MG63 (cell line): ENCODE results near the gene AGMO. TPM values are rescaled to one million over a fixed set of nuclear protein-coding genes. Genes with fewer than 3 reads are reported as not detected.
"Not testable (repeated sequence)": the region's sequence is repeated elsewhere in the genome, so short reads cannot be mapped to it uniquely, and the experiment has no call there.

Experiments used
- DNase-seq: peaks from one replicate; pipeline ENCODE4 v3.0.0-alpha.2; 2020
- H3K27me3 ChIP-seq: fragments of 250-450 bp; sonication (Bioruptor Pico); 2 replicates; pipeline ENCODE4 v1.5.1; 2020; ENCODE audit warnings: mild to moderate bottlenecking, moderate library complexity
- H3K36me3 ChIP-seq: fragments of 250-450 bp; sonication (Bioruptor Pico); 2 replicates; pipeline ENCODE4 v1.5.1; 2020; ENCODE audit warnings: mild to moderate bottlenecking, moderate library complexity
- H3K4me3 ChIP-seq: fragments of 250-450 bp; sonication (Bioruptor Pico); 2 replicates; pipeline ENCODE4 v1.5.1; 2020; ENCODE audit warnings: mild to moderate bottlenecking, moderate library complexity
- H3K9me3 ChIP-seq: fragments of 250-450 bp; sonication (Bioruptor Pico); 2 replicates; pipeline ENCODE4 v1.5.1; 2020; ENCODE audit warnings: mild to moderate bottlenecking, moderate library complexity
- total RNA-seq: library from RNA; depleted of rRNA; stranded (reverse); fragments of >200 nt; shearing (Covaris generic); gene quantifications from 2 replicates; pipeline ENCODE4 v1.2.3, GENCODE V29; 2014; ENCODE audit warnings: low replicate concordance

Gene AGMO
- total RNA-seq, 1 experiment from 2014 or later: not detected

DNA sequence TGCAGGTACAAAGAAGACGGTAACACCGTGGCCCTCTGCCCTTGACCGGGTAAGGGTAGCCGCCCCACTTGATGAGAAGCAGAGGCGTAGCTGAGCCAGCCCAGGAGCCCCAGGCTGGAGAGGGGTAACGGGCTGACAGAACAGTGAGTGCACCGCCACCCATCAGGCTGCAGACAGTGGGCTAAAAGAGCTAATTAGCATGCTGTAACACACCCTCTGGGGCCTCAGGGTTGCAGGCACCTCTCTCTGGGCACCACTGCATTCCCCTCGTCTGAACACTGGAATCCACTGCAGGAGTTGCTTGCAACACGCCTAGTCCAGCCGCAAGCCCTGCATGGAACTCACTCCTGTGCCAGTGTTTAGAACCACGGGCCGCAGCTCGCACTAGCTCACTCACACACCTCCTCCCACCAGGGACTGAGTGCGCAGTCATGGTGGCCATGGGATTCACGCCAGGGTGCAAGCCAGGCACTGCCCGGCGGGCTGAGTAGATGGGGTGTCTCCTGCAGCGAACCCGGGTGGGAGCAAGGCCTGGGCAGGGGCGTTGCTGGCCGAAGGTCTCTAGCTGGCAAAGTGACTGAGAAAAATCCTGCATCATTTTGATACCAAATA is 36.1 kb downstream of the AGMO start:
- H3K36me3 ChIP-seq: no peaks in the 10 kb centered on the region
- DNase-seq: no peak
- no peaks in the 10 kb centered on the region for H3K9me3 ChIP-seq
- no peaks in the 10 kb centered on the region for H3K27me3 ChIP-seq
- H3K4me3 ChIP-seq: no peak overlapping the region

DNA sequence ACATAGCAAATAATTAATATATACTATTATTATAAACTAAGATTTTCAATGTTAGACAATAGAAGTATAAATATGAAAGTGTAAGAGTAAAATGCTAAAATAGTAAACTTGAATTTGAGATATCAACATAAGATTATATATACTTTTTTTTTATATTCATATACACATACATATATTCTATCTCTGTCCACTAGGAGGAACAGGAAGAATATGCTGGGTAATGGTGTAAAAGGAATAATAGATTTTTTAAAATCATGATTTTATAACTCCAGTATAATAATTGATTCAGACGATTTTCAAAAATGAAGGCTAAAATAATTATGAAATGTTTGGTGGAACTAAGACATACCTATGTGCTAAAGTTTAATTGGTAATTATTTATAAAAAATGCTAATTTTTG is 37.7 kb downstream of the AGMO start:
- no peak for DNase-seq
- no peaks in the 10 kb centered on the region for H3K9me3 ChIP-seq
- H3K4me3 ChIP-seq: no peak overlapping the region
- no peaks in the 10 kb centered on the region for H3K27me3 ChIP-seq
- H3K36me3 ChIP-seq: no peaks in the 10 kb centered on the region

DNA sequence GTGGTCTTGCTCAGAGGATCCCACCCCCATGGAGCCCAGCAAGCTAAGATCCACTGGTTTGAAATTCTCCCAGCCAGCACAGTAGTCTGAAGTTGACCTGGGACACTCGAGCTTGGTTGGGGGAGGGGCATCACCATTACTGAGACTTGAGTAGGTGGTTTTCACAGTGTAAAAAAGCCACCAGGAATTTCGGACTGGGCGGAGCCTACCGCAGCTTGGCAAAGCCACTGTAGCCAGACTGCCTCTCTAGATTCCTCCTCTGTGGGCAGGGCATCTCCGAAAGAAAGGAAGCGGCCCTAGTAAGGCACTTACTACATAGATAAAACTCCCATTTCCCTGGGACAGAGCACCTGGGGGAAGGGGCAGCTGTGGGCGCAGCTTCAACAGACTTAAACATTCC is 44.0 kb downstream of the AGMO start:
- not testable (repeated sequence) for H3K9me3 ChIP-seq, H3K36me3 ChIP-seq, DNase-seq, H3K27me3 ChIP-seq, H3K4me3 ChIP-seq

DNA sequence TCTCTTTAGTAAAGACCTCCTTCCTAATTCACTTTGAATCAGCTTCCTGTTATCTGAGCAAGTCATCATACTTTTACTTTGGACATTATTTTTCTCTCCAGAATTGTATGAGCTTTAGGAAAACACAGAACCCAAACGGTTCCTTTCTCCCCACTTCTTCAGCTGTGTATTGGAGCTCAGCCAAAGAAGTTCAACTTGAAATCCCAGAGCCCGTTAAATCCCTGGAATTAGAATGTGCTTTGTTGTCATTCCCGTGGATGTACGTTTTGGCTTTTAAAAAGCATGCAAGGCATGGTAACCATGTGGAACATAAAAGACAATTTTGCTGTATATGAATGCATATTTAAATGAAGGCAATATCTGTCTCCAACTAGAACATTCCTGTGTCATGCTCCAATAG is 46.6 kb downstream of the AGMO start:
- no peak for DNase-seq
- no peaks in the 10 kb centered on the region for H3K9me3 ChIP-seq
- no peaks in the 10 kb centered on the region for H3K27me3 ChIP-seq
- H3K4me3 ChIP-seq: no peak overlapping the region
- no peaks in the 10 kb centered on the region for H3K36me3 ChIP-seq

DNA sequence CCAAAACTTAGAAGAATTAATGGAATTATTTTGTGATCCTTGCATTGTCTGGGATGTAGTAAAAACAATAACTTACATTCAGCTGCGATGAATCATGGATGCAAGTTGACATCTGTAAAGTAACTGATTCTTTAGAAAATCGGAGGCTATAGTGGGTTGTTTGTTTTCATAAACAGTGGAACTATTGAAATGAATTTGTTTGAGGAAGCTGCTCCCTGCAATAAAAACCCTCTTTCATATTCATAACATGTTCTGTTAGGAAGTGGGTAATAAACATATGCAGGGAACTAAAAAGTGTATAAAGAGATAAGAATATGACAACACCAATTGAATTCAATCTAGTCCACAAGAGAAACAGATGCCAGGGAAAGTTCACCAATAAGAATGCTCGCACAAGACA is 53.6 kb downstream of the AGMO start:
- H3K36me3 ChIP-seq: no peaks in the 10 kb centered on the region
- H3K27me3 ChIP-seq: no peaks in the 10 kb centered on the region
- DNase-seq: no peak
- no peaks in the 10 kb centered on the region for H3K9me3 ChIP-seq
- H3K4me3 ChIP-seq: no peak overlapping the region

DNA sequence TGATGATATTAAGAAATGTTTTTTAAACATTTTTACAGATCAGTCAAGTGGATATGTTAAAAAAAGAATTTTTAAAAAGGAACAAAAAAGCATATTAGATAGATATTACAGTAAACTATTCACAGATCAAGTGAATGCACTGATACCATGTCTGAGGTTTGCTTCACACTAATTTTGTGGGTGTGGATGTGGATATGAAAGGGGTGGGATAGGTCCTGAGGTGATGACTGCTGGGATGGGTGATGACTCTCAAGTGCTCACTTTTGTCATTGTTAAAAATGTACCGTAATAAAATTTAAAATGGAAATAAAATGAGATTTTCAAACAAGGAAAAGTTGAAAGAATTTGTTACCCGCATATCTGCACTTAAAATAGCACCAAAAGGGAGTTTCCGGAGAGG is 54.1 kb downstream of the AGMO start:
- Histone ChIP-seq H3K27me3 (no peaks in the 10 kb centered on the region), H3K4me3 (no peak overlapping the region), H3K9me3 (no peaks in the 10 kb centered on the region), H3K36me3 (no peaks in the 10 kb centered on the region)
- no peak for DNase-seq

DNA sequence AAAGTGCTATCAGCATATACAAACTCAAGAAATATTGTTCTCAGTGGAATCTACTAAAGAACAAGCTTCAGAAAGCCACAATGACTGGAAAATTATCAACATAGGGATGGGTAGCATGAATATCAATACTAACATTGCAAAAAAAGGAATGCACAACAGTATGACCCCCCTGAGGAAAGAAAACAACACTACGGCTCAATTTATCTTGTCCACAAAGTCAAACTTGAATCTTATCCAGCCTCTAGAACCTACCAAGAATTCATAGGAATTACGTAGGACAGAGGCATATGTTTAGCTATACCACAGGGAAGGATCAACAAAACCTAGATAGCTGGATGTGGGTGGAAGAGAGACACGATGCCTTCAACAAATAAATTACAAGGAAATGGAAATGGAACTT is 54.6 kb downstream of the AGMO start:
- Histone ChIP-seq H3K4me3 (no peak overlapping the region), H3K36me3 (no peaks in the 10 kb centered on the region), H3K27me3 (no peaks in the 10 kb centered on the region), H3K9me3 (no peaks in the 10 kb centered on the region)
- no peak for DNase-seq

DNA sequence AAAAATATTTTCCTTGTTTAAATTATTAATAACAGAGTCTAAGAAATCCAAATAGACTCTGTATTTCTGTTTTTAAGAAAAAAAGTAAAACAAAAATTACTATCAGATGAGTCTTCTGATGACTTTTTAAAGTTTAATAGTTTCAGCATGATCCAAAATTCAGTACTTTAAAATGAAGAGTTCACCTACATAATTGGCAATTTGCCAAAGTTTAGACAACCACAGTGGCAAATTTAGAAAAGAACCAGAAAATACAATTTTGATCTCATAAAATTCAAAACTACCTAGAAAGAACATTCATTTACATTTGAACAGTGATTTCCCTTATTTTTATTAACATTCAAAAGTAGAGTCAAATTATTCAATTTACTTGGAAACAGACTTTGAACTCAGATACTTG is 56.1 kb downstream of the AGMO start:
- Histone ChIP-seq H3K27me3 (no peaks in the 10 kb centered on the region), H3K9me3 (no peaks in the 10 kb centered on the region), H3K36me3 (no peaks in the 10 kb centered on the region), H3K4me3 (no peak overlapping the region)
- DNase-seq: no peak

DNA sequence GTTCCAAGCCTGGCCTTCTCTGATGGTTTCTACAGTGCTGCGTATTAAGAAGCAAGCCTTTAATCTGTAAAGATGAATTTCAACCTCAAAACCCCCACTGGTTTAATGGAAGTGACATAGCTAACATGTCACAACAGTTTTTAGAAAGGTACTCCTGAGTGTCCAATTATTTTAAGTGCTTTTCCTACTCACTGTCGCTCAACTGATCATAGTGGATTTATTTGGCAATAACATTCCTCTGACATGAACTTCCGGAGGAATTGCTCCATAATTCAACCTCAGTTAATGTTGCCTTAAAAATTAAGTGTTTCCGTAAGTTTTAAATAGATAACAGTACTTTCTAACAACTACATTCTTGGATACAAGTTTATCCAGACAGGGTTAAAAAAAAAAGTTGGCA is 57.5 kb downstream of the AGMO start:
- H3K4me3 ChIP-seq: no peak overlapping the region
- H3K27me3 ChIP-seq: no peaks in the 10 kb centered on the region
- DNase-seq: no peak
- no peaks in the 10 kb centered on the region for H3K9me3 ChIP-seq
- H3K36me3 ChIP-seq: no peaks in the 10 kb centered on the region

DNA sequence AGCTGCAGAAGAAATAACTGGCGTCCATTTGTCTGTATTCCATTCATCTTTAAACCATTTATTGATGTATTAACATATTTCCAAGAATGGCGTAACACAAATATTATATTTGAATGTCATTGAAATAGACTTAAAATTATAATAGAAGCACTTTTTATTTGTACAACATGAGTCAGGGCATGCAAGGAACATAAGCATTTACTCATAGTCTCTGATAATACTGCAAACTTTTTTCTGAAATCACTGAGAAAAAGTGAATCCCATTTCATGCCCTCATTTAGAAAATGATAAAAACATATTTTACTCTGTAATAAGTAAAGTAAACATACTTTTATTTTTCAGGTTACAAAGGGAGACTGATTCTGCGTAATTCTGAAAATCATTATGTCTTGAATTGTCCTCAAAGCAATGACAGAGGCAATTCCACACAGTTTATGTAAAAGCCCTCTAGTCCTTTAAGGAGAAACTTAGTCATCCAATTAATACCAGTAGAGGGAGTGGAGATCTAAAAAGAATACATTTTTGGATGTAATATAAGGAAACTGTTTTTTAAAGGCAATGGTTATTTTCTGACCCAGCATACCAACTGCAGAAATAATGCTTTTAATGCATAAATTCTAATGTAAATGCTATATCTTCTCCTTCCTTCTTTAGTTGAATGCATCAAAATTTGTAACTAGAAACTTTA is 58.1 kb downstream of the AGMO start:
- no peaks in the 10 kb centered on the region for H3K9me3 ChIP-seq
- H3K27me3 ChIP-seq: no peaks in the 10 kb centered on the region
- DNase-seq: no peak
- no peak overlapping the region for H3K4me3 ChIP-seq
- no peaks in the 10 kb centered on the region for H3K36me3 ChIP-seq

DNA sequence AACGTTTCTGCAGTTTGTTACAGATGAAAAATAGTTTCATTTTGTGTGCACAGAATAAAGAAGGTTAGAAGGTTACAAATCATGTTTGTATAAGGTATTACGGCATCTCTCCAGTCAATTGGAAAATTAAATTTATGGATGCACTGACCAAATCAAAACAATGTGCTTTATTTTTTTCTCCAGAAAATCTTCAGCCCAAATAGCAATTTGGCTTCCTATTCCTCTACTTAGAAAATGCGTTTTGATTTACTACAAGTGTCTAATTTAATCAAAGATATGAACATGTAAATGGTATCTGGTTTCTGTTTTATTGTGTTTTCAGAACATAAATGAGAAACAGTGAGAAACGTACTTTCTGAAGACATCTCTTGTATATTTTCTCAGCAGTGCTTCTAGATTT is 63.4 kb downstream of the AGMO start:
- Histone ChIP-seq H3K27me3 (no peaks in the 10 kb centered on the region), H3K36me3 (no peaks in the 10 kb centered on the region), H3K9me3 (no peaks in the 10 kb centered on the region), H3K4me3 (no peak overlapping the region)
- DNase-seq: no peak

DNA sequence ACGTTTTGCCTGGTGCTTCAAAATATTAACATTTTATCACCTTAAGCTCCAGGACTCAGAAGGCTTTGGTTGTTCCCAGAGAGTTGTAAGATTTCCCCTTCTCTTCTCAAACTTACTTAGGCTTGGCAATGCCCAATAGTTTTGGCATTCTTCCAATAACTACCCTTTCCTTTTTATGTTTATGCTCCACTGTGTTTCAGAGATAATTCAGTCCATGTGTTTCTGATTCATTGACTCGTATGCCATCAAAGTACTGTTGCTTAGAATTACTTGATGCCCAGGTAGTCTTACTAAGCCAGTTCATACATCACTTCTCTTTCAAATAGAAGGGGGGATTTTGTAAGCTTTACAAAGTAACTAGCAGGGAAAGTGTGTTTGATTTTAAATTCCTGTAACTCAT is 66.6 kb downstream of the AGMO start:
- Histone ChIP-seq H3K36me3 (no peaks in the 10 kb centered on the region), H3K9me3 (no peaks in the 10 kb centered on the region), H3K27me3 (no peaks in the 10 kb centered on the region), H3K4me3 (no peak overlapping the region)
- no peak for DNase-seq

DNA sequence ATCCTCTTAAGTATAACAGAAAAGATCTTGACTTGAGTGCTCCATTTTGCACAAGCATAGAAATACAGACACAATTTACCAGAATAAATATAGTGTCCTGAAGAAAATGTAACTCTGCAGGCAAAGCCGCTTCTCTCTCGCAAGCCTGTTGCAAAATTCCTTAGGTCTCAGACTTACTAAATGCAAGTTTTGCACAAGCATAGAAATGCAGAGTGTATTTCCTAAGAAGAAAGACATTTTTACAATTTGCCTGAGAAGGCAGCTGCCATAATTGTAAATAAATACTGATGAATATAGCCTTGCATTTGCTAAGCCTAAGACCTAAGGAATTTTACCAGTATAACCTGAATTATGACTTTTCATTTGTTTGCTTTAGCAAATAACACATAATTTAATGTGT is 67.1 kb downstream of the AGMO start:
- DNase-seq: no peak
- Histone ChIP-seq H3K36me3 (no peaks in the 10 kb centered on the region), H3K4me3 (no peak overlapping the region), H3K9me3 (no peaks in the 10 kb centered on the region), H3K27me3 (no peaks in the 10 kb centered on the region)

DNA sequence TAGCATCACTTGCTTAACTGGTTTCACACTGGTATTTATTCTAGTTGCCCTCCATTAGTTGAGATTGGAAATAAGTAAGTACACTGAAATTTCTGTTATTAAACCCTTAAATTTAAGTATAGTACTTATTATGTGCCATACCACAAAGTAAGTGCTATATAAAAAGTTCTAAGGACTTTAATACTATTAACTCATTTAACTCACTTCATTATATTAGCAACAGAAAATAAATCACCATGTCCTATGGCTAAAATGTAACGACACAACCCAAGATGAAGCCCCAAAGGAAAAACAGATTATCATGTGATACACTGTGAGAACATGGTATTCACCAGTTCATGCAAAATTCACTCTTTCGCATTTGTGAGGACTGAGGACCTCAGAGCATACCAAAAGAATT is 70.5 kb downstream of the AGMO start:
- Histone ChIP-seq H3K36me3 (no peaks in the 10 kb centered on the region), H3K9me3 (no peaks in the 10 kb centered on the region), H3K4me3 (no peak overlapping the region), H3K27me3 (no peaks in the 10 kb centered on the region)
- no peak for DNase-seq

DNA sequence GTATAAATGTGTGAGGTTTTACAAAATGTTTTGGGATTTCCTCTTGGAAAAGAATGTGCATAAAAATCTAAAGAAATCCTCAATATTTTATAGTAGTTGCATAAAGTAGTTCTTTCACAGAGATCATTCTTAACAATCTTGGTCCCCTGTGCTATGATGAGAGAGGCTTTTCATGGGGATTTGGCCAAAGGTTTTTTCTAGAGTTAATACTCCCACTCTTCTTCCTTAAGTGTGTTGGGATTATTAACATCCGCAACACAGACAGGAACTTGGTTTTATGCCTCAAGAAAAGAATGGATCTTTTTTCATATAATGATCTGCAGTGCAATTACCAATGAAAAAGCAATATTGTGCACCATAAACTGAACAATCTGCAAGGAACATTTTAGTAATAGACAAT is 71.5 kb downstream of the AGMO start:
- H3K4me3 ChIP-seq: no peak overlapping the region
- no peaks in the 10 kb centered on the region for H3K36me3 ChIP-seq
- H3K9me3 ChIP-seq: no peaks in the 10 kb centered on the region
- no peaks in the 10 kb centered on the region for H3K27me3 ChIP-seq
- DNase-seq: no peak

DNA sequence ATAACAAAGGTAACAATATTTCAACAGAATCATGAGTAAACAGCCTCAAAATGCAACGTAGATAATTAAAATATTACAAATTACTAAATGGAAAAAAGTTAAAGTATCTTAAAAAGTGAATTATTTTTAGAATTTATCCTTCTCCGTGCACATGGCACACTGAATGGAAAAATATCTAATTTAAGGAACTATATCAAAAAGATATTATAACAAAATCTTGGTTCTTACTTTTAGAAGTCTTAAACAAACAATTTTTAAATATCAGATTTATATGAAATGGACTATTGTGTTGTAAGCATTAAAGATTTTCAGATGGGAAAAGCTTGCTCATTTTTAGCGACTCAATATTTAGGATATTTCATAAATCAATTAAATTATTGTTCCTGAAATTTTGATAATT is 72.0 kb downstream of the AGMO start:
- no peak for DNase-seq
- no peaks in the 10 kb centered on the region for H3K9me3 ChIP-seq
- H3K4me3 ChIP-seq: no peak overlapping the region
- no peaks in the 10 kb centered on the region for H3K36me3 ChIP-seq
- H3K27me3 ChIP-seq: no peaks in the 10 kb centered on the region

DNA sequence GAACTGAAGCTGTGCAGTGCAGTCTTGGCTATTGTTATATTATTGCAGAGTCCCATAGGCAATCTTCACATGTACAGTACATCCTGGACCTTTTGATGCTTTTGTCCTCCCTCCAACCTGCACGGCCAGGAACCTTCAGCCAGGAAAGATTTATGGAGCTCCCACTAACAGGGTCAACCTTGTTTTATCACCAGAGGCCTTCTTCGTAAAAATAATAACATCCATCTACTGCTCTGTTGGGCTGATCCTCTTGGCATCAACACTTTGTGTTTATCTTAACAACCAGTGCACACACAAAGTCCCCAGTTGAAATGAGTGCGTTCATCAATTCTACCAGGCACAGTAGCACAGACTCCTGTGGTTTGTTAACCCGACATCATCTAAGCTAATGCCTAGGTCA is 72.4 kb downstream of the AGMO start:
- DNase-seq: no peak
- Histone ChIP-seq H3K27me3 (no peaks in the 10 kb centered on the region), H3K36me3 (no peaks in the 10 kb centered on the region), H3K9me3 (no peaks in the 10 kb centered on the region), H3K4me3 (no peak overlapping the region)

DNA sequence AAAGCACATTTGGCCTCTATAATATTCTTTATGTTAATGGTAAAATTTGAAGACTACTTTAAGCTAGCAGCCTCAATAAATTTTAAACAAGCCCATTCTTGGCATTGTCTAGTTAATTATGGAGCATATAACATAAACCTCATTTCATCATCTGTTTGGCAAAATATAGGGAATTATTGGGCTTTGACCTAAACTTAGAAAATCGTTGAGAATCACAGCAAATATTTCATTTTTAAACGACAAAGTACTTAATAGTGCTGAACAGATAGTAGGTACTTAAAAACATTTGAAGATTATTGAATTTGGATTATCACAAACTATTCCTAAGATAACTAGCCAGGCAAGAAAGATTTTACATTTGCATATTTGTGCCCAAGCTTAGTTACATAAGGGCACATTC is 73.4 kb downstream of the AGMO start:
- no peak for DNase-seq
- no peaks in the 10 kb centered on the region for H3K27me3 ChIP-seq
- no peaks in the 10 kb centered on the region for H3K36me3 ChIP-seq
- H3K4me3 ChIP-seq: no peak overlapping the region
- H3K9me3 ChIP-seq: no peaks in the 10 kb centered on the region

DNA sequence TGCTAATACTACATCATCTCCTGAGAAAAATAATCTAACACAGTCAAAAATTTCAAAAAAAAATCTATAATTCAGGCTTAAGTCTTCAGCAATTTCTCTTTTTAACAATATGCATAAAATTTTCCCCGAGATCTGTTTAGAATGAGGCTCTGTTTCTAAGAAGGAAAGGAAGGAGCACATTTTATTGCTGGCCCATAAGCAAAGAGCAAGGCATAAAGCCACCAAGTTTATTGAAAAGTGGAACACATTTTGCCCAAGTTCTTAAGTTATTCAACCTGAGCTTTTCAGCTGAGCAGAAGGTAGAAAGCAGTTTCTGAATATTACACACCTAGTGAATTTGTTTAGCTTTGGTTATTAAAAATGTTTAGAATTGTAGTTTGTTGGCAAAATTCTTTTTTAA is 73.9 kb downstream of the AGMO start:
- Histone ChIP-seq H3K9me3 (no peaks in the 10 kb centered on the region), H3K4me3 (no peak overlapping the region), H3K36me3 (no peaks in the 10 kb centered on the region), H3K27me3 (no peaks in the 10 kb centered on the region)
- no peak for DNase-seq
